Cardiac muscle cell (in vitro differentiated cells and primary cell): ENCODE results near the gene SLC16A12. TPM values are rescaled to one million over a fixed set of nuclear protein-coding genes. Genes with fewer than 3 reads are reported as not detected.

Experiments used
- DNase-seq, 2 donors: peaks; one replicate each; pipeline versions ENCODE4 v3.0.0 to v3.0.0-alpha.2; 2010 to 2017; ENCODE audit warnings: low read depth in 1 of 2, low spot score in 1 of 2
- H3K27ac ChIP-seq: fragments of 200-600 bp; sonication (generic); 2 replicates; pipeline ENCODE4 v1.5.1; 2016
- H3K27me3 ChIP-seq: fragments of 200-600 bp; sonication (generic); 2 replicates; pipeline ENCODE4 v1.6.0; 2016; ENCODE audit warnings: control low read depth
- H3K36me3 ChIP-seq: fragments of 200-600 bp; sonication (generic); 2 replicates; pipeline ENCODE4 v1.5.1; 2016; ENCODE audit warnings: control low read depth
- H3K4me1 ChIP-seq: fragments of 200-600 bp; sonication (generic); 2 replicates; pipeline ENCODE4 v1.8.1; 2017; ENCODE audit warnings: low read depth, mild to moderate bottlenecking, mixed run types
- H3K4me3 ChIP-seq: fragments of 200-600 bp; sonication (generic); 2 replicates; pipeline ENCODE4 v1.5.1; 2016; ENCODE audit warnings: mild to moderate bottlenecking
- H3K9me3 ChIP-seq: fragments of 200-600 bp; sonication (generic); 2 replicates; pipeline ENCODE4 v1.5.1; 2017; ENCODE audit warnings: low read depth, mild to moderate bottlenecking, control low read depth
- polyA plus RNA-seq: library from polyadenylated mRNA; unstranded; fragments of >200 nt; fragmentation: Nextera tagmentation; extraction: Ambion mirVana; gene quantifications from 2 replicates; pipeline ENCODE4 v1.2.1, GENCODE V29; 2016
- total RNA-seq: library from RNA; depleted of rRNA; stranded (reverse); fragments of >200 nt; gene quantifications from 2 replicates; pipeline ENCODE4 v1.2.3, GENCODE V29; 2016
- TF ChIP-seq, protein P1 (sequence below): IDR thresholded peaks from 2 replicates; pipeline ENCODE4 v1.5.1; 2012; ENCODE audit warnings: low read depth, mild to moderate bottlenecking, low read length

SLC16A12 gene
- total and polyA plus RNA-seq, 2 experiments from 2014 or later, result 7.6 to 8.1 TPM

DNA sequence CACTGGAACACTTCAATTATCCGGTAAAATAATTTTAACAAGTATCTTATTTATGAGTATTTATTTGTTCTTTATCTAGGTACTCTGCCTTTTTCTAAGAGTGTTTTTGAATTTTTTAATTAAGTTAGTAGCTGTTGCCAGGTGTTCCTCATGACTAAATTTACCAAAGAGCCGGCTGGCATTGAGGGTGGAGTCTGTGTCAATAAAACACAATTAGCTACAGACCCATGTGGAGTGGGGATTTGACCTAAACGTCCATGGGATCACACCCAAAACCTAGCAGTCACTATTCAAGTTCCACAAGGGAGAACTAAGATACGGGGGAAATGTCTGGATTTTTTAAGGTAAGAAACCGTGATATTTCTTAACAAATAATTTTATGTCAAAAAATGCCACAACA, 9.8 kb downstream of the SLC16A12 start:
- Histone ChIP-seq H3K27ac (no peak overlapping the region), H3K4me3 (no peak overlapping the region), H3K27me3 (no peaks in the 10 kb centered on the region), H3K4me1 (peaks cover 17% of the 10 kb centered on the region), H3K36me3 (no peaks in the 10 kb centered on the region), H3K9me3 (no peaks in the 10 kb centered on the region)
- no peak for DNase-seq
- TF ChIP-seq, protein P1, sequence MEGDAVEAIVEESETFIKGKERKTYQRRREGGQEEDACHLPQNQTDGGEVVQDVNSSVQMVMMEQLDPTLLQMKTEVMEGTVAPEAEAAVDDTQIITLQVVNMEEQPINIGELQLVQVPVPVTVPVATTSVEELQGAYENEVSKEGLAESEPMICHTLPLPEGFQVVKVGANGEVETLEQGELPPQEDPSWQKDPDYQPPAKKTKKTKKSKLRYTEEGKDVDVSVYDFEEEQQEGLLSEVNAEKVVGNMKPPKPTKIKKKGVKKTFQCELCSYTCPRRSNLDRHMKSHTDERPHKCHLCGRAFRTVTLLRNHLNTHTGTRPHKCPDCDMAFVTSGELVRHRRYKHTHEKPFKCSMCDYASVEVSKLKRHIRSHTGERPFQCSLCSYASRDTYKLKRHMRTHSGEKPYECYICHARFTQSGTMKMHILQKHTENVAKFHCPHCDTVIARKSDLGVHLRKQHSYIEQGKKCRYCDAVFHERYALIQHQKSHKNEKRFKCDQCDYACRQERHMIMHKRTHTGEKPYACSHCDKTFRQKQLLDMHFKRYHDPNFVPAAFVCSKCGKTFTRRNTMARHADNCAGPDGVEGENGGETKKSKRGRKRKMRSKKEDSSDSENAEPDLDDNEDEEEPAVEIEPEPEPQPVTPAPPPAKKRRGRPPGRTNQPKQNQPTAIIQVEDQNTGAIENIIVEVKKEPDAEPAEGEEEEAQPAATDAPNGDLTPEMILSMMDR, result no peak

DNA sequence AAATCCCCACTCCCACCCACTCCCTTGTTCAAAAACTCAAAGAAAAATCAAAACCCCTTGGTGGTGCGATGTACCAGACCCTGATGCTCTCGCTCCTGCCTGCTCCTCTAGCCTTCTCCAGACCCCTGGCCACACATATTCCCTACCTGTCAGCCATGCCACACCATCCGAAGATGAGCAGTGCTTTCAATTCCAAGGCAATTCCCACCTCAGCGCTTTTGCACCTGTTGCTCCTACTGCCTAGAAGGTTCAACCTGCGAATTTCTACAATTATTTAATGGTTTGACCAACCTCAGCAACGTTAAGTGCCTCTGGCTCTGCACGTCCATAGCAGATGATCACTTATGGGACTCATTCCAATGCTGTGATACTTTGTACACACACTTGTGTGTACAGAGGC, 11.1 kb downstream of the SLC16A12 start:
- Histone ChIP-seq H3K27ac (no peak overlapping the region), H3K4me3 (no peak overlapping the region), H3K36me3 (no peaks in the 10 kb centered on the region), H3K9me3 (no peaks in the 10 kb centered on the region), H3K27me3 (no peaks in the 10 kb centered on the region), H3K4me1 (peaks cover 17% of the 10 kb centered on the region)
- TF ChIP-seq, protein P1, result no peak
- DNase-seq, result no peak

DNA sequence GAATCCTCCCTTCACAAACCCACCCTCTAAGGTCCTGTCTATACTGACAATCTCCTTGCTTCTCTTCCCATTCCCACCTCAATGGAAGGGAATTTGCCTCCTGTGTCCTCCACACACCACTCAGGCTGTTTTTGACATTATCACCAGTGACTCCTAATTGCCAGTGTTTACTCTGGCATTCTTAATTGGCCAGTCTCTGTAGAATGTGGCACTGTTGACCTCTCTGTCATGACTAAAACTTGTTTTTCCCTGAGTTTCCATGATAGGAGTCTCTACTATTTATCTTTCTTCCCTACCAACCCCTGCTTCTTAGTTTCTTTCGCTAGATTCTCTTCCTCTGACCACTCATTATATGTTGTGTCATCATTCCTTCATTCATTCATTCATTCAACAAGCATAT, 12.1 kb downstream of the SLC16A12 start:
- no peak for DNase-seq
- H3K4me3 ChIP-seq, result no peak overlapping the region
- no peaks in the 10 kb centered on the region for H3K36me3 ChIP-seq
- peaks cover 21% of the 10 kb centered on the region for H3K4me1 ChIP-seq
- TF ChIP-seq, protein P1, result no peak
- H3K27me3 ChIP-seq, result no peaks in the 10 kb centered on the region
- no peaks in the 10 kb centered on the region for H3K9me3 ChIP-seq
- no peak overlapping the region for H3K27ac ChIP-seq

DNA sequence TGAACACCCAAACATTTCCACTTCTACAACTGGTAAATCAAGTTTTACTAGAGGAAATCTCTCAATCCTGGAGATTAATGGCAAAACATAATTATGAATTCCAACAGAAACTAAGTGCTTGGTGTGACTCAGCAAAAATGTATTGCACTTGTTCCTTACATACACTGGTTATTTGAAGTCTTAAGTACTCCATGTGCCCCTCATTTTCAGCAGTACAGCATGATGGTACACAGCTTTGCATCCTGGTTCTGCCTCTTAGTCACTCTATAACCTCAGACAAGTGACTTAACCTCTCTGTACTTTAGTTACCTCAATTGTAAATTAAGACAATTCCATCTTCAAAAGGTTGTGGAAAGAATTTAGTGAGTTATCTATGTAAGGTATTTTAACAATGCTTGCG, 12.9 kb downstream of the SLC16A12 start:
- Histone ChIP-seq H3K36me3 (no peaks in the 10 kb centered on the region), H3K9me3 (no peaks in the 10 kb centered on the region), H3K27me3 (no peaks in the 10 kb centered on the region), H3K4me3 (no peak overlapping the region), H3K4me1 (peaks cover 26% of the 10 kb centered on the region), H3K27ac (no peak overlapping the region)
- TF ChIP-seq, protein P1, result no peak
- DNase-seq, result no peak

DNA sequence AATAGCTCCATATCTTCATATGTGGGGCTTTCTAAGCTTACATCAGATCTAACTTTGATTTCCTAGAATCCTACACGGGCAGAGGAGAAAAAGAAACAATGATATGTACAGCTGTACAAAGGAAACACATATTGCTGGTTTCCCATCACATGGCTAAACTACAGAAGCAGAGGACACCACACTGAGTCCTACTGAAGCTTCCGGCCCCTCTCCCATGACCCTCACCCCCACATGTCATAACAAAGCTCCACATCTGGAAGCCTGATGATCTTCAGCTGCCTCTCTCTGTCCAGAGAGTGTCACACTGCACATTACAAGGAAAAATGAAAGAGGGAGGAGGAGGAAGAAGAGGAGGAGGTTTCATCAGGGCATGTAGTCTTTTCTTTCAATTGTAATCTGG, 14.0 kb downstream of the SLC16A12 start:
- Histone ChIP-seq H3K4me3 (no peak overlapping the region), H3K36me3 (no peaks in the 10 kb centered on the region), H3K27ac (no peak overlapping the region), H3K4me1 (peaks cover 31% of the 10 kb centered on the region), H3K9me3 (no peaks in the 10 kb centered on the region), H3K27me3 (no peaks in the 10 kb centered on the region)
- TF ChIP-seq, protein P1, result no peak
- DNase-seq, result no peak

DNA sequence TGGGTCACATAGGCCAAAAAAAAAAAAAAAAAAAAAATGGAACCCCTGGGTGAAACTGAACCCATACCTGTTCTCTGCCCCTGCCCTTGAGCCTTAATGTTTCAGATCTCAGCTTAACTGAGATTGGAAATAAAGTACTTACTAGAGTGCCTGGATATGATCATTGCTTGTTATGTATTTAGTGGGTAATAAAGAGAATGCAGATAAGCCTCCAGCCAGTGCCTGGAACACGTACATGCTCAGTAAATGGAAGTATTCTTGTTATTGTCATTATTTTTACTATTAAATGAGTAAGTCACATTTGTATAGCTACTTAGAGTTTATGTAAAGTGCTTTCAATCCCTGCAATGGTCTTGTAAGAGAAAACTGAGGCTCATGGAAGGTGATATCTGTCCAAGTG, 14.7 kb downstream of the SLC16A12 start:
- no peak overlapping the region for H3K4me3 ChIP-seq
- TF ChIP-seq, protein P1, result no peak
- peaks cover 30% of the 10 kb centered on the region for H3K4me1 ChIP-seq
- no peak for DNase-seq
- H3K9me3 ChIP-seq, result no peaks in the 10 kb centered on the region
- no peak overlapping the region for H3K27ac ChIP-seq
- no peaks in the 10 kb centered on the region for H3K27me3 ChIP-seq
- H3K36me3 ChIP-seq, result no peaks in the 10 kb centered on the region
